HFFc6 (cell line): ENCODE results near the gene PCP4L1. TPM values are rescaled to one million over a fixed set of nuclear protein-coding genes. Genes with fewer than 3 reads are reported as not detected.

Experiments used
- DNase-seq: peaks from one replicate; pipeline ENCODE4 v3.0.0-alpha.2; 2018
- H3K27ac Mint-ChIP-seq: 2 replicates; pipeline ENCODE4 v1.8.0; 2020; ENCODE audit warnings: mild to moderate bottlenecking, mixed read lengths
- H3K27me3 Mint-ChIP-seq: 2 replicates; pipeline ENCODE4 v1.8.0; 2021; ENCODE audit warnings: mild to moderate bottlenecking, moderate library complexity, mixed read lengths; ENCODE audit not compliant: insufficient read depth
- H3K36me3 Mint-ChIP-seq: 2 replicates; pipeline ENCODE4 v1.8.0; 2021; ENCODE audit warnings: low read depth, mixed read lengths
- H3K4me1 Mint-ChIP-seq: 2 replicates; pipeline ENCODE4 v1.8.0; 2020; ENCODE audit warnings: low read depth, mixed read lengths
- H3K4me3 Mint-ChIP-seq: 2 replicates; pipeline ENCODE4 v1.8.0; 2020; ENCODE audit warnings: mild to moderate bottlenecking, moderate library complexity, mixed read lengths
- H3K9me3 Mint-ChIP-seq: 2 replicates; pipeline ENCODE4 v1.8.0; 2020; ENCODE audit warnings: mild to moderate bottlenecking, mixed read lengths
- CTCF ChIP-seq: fragments of 200-600 bp; sonication (generic); IDR thresholded peaks from 2 replicates; pipeline ENCODE4 v1.5.0; 2021; ENCODE audit warnings: antibody characterized with exemption, mild to moderate bottlenecking
- total RNA-seq, 6 experiments: library from RNA; stranded (reverse); fragmentation: NEBNext Ultra II Directional; extraction: Animal tissue kit (Norgen Biotek cat#: 25700); gene quantifications; 2 replicates in 1 of 6; 3 replicates in 5 of 6; pipeline ENCODE4 v1.2.3, GENCODE V29; 2021

Gene PCP4L1
- total RNA-seq, 6 experiments from 2014 or later = not detected

- TF ChIP-seq CTCF = no peak
- Mint-ChIP-seq H3K9me3 (peaks cover 21% of the 10 kb centered on the region), H3K27me3 (peaks cover 51% of the 10 kb centered on the region), H3K27ac (no peak overlapping the region), H3K36me3 (peaks cover 18% of the 10 kb centered on the region), H3K4me3 (no peak overlapping the region), H3K4me1 (no peaks in the 10 kb centered on the region)
- DNase-seq = no peak
Observed at GRCh38 chr1:161259765-161260164, 1.2 kb downstream of the PCP4L1 start.

GRCh38 chr1:161260376-161261260, 2.1 kb downstream of the PCP4L1 start:
- Mint-ChIP-seq H3K4me3 (no peak overlapping the region), H3K27ac (no peak overlapping the region), H3K4me1 (no peaks in the 10 kb centered on the region), H3K9me3 (peaks cover 21% of the 10 kb centered on the region), H3K36me3 (peaks cover 18% of the 10 kb centered on the region), H3K27me3 (peaks cover 52% of the 10 kb centered on the region)
- DNase-seq = no peak
- no peak for TF ChIP-seq CTCF

GRCh38 chr1:161261261-161262235, 3.0 kb downstream of the PCP4L1 start:
- Mint-ChIP-seq H3K36me3 (peaks cover 18% of the 10 kb centered on the region), H3K4me1 (peaks cover 6% of the 10 kb centered on the region), H3K4me3 (no peak overlapping the region), H3K27ac (no peak overlapping the region), H3K9me3 (peaks cover 20% of the 10 kb centered on the region), H3K27me3 (peaks cover 52% of the 10 kb centered on the region)
- no peak for TF ChIP-seq CTCF
- no peak for DNase-seq

GRCh38 chr1:161265305-161265704, 6.8 kb downstream of the PCP4L1 start:
- H3K9me3 Mint-ChIP-seq = no peaks in the 10 kb centered on the region
- H3K4me1 Mint-ChIP-seq = peaks cover 8% of the 10 kb centered on the region
- DNase-seq = no peak
- no peak overlapping the region for H3K27ac Mint-ChIP-seq
- TF ChIP-seq CTCF = no peak
- H3K27me3 Mint-ChIP-seq = peaks cover 22% of the 10 kb centered on the region
- no peak overlapping the region for H3K4me3 Mint-ChIP-seq
- H3K36me3 Mint-ChIP-seq = no peaks in the 10 kb centered on the region

- Mint-ChIP-seq H3K27me3 (peaks cover 13% of the 10 kb centered on the region), H3K36me3 (no peaks in the 10 kb centered on the region), H3K4me1 (peaks cover 8% of the 10 kb centered on the region), H3K4me3 (no peak overlapping the region), H3K27ac (no peak overlapping the region), H3K9me3 (no peaks in the 10 kb centered on the region)
- no peak for TF ChIP-seq CTCF
- DNase-seq = peak; percentile 2
Observed at GRCh38 chr1:161266202-161266601, 7.7 kb downstream of the PCP4L1 start.
